SU-DHL-6 (cell line): ENCODE measurements around the gene MED27.

Experiments
- H2AFZ ChIP-seq: fragments of 200-600 bp; sonication (generic); 2 replicates; pipeline ENCODE4 v1.6.1; 2014; ENCODE audit warnings: low read depth, mild to moderate bottlenecking, moderate library complexity, mixed read lengths, antibody characterized with exemption, low read length; ENCODE audit not compliant: severe bottlenecking
- H3F3A ChIP-seq: fragments of 200-600 bp; shearing (Covaris generic); 2 replicates; pipeline ENCODE4 v1.6.0; 2016; ENCODE audit warnings: antibody characterized with exemption, mild to moderate bottlenecking; ENCODE audit not compliant: insufficient read depth
- H3K27ac ChIP-seq: fragments of 200-600 bp; sonication (generic); 2 replicates; pipeline ENCODE4 v1.5.1; 2016; ENCODE audit warnings: low read depth, mild to moderate bottlenecking, low read length, moderate library complexity, mixed read lengths
- H3K27me3 ChIP-seq: fragments of 200-600 bp; sonication (generic), shearing (Covaris generic); 2 replicates; pipeline ENCODE4 v1.6.0; 2014; ENCODE audit warnings: mild to moderate bottlenecking, low read length
- H3K36me3 ChIP-seq: fragments of 200-600 bp; sonication (generic); 2 replicates; pipeline ENCODE4 v1.6.1; 2014; ENCODE audit warnings: mild to moderate bottlenecking, low read length, mixed read lengths
- H3K4me2 ChIP-seq: fragments of 300-600, 200-600 bp; shearing (Covaris generic), sonication (generic); 2 replicates; pipeline ENCODE4 v1.6.0; 2014; ENCODE audit warnings: low read length, low read depth, mild to moderate bottlenecking; ENCODE audit not compliant: poor library complexity, severe bottlenecking
- H3K4me3 ChIP-seq: fragments of 200-600 bp; sonication (generic); 2 replicates; pipeline ENCODE4 v1.5.1; 2014; ENCODE audit warnings: antibody characterized with exemption, low read length, mild to moderate bottlenecking, mixed read lengths; ENCODE audit not compliant: insufficient read depth, poor library complexity, severe bottlenecking
- H3K79me2 ChIP-seq: fragments of 200-600 bp; sonication (generic); 2 replicates; pipeline ENCODE4 v1.6.1; 2014; ENCODE audit warnings: mild to moderate bottlenecking, low read length, moderate library complexity; ENCODE audit not compliant: insufficient read depth
- H3K9ac ChIP-seq: fragments of 200-600 bp; sonication (generic); 2 replicates; pipeline ENCODE4 v1.7.0; 2014; ENCODE audit warnings: mild to moderate bottlenecking, low read length
- H3K9me2 ChIP-seq: fragments of 200-600 bp; sonication (generic); replicated peaks from 2 replicates; pipeline ENCODE4 v1.6.1; 2014; ENCODE audit warnings: low read length; ENCODE audit not compliant: insufficient read depth
- H3K9me3 ChIP-seq: fragments of 200-600 bp; sonication (generic); 2 replicates; pipeline ENCODE4 v1.6.1; 2014; ENCODE audit warnings: low read length, mixed read lengths; ENCODE audit not compliant: insufficient read depth
- H4K20me1 ChIP-seq: fragments of 200-600 bp; sonication (generic); 2 replicates; pipeline ENCODE4 v1.6.1; 2014; ENCODE audit warnings: low read depth, mild to moderate bottlenecking, antibody characterized with exemption, low read length, moderate library complexity, mixed read lengths
- EZH2phosphoT487 ChIP-seq: fragments of 200-600 bp; sonication (generic), shearing (Covaris generic); conservative IDR thresholded peaks from 2 replicates; pipeline ENCODE4 v1.6.1; 2018; ENCODE audit warnings: mild to moderate bottlenecking, antibody characterized with exemption, low read length, moderate library complexity, mixed read lengths
- TF ChIP-seq, protein P1 (sequence below): fragments of 200-600 bp; sonication (generic); IDR thresholded peaks from one replicate; pipeline ENCODE4 v1.5.1; 2017; ENCODE audit warnings: antibody characterized with exemption, mild to moderate bottlenecking, low read length, moderate library complexity; ENCODE audit not compliant: insufficient read depth, poor library complexity, severe bottlenecking

The MED27 gene

DNA sequence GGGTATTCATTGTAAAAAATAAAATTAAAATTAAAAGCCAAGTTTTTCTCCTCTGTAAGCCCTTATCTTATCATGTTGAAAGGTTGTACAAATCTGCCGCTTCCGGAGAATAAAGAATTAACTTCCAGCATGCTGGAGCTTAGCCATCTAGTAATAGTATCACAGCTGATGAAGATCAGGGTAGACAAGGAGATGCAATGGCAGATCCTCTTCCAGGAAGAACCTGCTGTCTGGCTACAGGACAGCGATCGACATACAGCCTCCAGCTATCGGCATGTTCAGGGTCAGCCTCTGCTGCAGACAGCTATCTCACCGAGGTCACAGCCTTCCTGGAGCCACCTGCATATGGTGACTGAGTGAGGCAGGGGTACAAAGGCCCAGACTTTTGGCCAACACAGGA, 82.6 kb downstream of the MED27 start:
- Histone ChIP-seq H3K9ac (no peak overlapping the region), H3K27me3 (no peaks in the 10 kb centered on the region), H2AFZ (no peak overlapping the region), H3K9me2 (no peaks in the 10 kb centered on the region), H3K79me2 (no peaks in the 10 kb centered on the region), H3F3A (no peaks in the 10 kb centered on the region), H3K9me3 (no peaks in the 10 kb centered on the region), H3K4me3 (no peak overlapping the region), H3K4me2 (no peak overlapping the region), H3K36me3 (no peaks in the 10 kb centered on the region), H3K27ac (no peak overlapping the region), H4K20me1 (no peaks in the 10 kb centered on the region)
- TF ChIP-seq, protein P1, sequence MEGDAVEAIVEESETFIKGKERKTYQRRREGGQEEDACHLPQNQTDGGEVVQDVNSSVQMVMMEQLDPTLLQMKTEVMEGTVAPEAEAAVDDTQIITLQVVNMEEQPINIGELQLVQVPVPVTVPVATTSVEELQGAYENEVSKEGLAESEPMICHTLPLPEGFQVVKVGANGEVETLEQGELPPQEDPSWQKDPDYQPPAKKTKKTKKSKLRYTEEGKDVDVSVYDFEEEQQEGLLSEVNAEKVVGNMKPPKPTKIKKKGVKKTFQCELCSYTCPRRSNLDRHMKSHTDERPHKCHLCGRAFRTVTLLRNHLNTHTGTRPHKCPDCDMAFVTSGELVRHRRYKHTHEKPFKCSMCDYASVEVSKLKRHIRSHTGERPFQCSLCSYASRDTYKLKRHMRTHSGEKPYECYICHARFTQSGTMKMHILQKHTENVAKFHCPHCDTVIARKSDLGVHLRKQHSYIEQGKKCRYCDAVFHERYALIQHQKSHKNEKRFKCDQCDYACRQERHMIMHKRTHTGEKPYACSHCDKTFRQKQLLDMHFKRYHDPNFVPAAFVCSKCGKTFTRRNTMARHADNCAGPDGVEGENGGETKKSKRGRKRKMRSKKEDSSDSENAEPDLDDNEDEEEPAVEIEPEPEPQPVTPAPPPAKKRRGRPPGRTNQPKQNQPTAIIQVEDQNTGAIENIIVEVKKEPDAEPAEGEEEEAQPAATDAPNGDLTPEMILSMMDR, result no peak
- TF ChIP-seq EZH2phosphoT487, result no peak

DNA sequence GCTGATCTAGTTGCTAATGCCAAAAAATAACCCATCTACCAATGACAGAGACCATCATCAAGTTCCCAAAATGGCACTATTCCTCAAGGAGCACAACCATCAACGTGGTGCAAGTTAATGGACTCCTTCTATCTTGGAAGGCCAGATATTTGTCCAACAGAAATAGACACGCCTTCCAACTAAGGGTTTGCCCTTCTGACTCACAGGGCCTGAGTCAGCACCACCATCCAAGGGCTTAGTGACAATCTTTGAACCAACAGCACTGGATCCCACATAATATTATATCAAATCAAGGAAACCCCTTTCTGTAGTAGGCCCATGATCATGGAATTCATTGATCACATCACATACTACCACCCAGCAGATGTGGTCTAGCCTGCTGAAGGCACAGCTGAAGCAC, 84.3 kb downstream of the MED27 start:
- H3K79me2 ChIP-seq, result no peaks in the 10 kb centered on the region
- H2AFZ ChIP-seq, result no peak overlapping the region
- H4K20me1 ChIP-seq, result no peaks in the 10 kb centered on the region
- H3K4me2 ChIP-seq, result no peak overlapping the region
- H3F3A ChIP-seq, result no peaks in the 10 kb centered on the region
- H3K36me3 ChIP-seq, result no peaks in the 10 kb centered on the region
- no peak overlapping the region for H3K9ac ChIP-seq
- no peaks in the 10 kb centered on the region for H3K9me3 ChIP-seq
- TF ChIP-seq, protein P1, result no peak
- no peak for TF ChIP-seq EZH2phosphoT487
- H3K9me2 ChIP-seq, result no peaks in the 10 kb centered on the region
- no peak overlapping the region for H3K4me3 ChIP-seq
- H3K27ac ChIP-seq, result no peak overlapping the region
- H3K27me3 ChIP-seq, result no peaks in the 10 kb centered on the region

DNA sequence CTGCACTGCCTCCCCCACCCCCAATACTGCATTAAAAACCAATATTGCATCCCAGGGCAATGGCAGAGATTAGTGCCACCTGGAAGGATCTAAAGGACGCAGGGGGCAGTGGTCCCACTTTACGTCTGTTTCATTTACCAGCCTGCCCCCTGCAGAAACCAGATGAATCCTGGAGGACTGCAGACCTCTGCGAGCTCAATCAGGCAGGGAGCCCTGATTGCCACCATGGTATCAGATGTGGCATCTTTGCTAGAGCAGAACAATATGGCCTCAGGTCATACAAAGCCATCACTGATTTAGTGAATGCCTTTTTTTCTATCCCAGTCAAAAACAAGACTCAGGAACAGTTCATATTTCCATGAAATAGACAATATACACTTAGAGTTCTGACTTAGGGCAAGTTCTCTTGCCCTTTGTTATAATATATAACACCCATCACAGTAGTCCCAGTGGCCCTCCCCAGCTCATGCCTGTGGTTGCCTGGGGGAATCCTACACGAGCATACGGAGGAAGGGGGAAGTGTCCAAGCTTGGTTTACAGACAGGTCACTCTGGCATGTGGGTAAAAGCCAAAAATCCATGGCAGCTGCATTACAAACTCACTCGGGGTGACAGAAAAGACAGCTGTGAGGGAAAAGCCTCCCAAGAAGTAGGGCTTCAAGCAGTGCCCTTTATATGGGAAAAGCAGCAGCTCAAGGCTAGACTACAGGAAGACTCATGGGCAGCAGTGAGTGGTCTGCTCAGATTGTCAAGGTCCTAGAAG, 85.1 kb downstream of the MED27 start:
- H3K36me3 ChIP-seq, result no peaks in the 10 kb centered on the region
- H3F3A ChIP-seq, result no peaks in the 10 kb centered on the region
- no peaks in the 10 kb centered on the region for H3K79me2 ChIP-seq
- no peaks in the 10 kb centered on the region for H4K20me1 ChIP-seq
- no peak overlapping the region for H3K9ac ChIP-seq
- H3K27ac ChIP-seq, result no peak overlapping the region
- H3K4me3 ChIP-seq, result no peak overlapping the region
- H3K4me2 ChIP-seq, result no peak overlapping the region
- no peaks in the 10 kb centered on the region for H3K9me3 ChIP-seq
- no peaks in the 10 kb centered on the region for H3K27me3 ChIP-seq
- no peak overlapping the region for H2AFZ ChIP-seq
- no peak for TF ChIP-seq EZH2phosphoT487
- TF ChIP-seq, protein P1, result no peak
- no peaks in the 10 kb centered on the region for H3K9me2 ChIP-seq
